LNCAP (cell line): Measurements from ENCODE around the gene ASIC5.

ENCODE experiments used
- CTCF ChIP-seq: fragments of 450-650 bp; IDR thresholded peaks from 2 replicates; pipeline ENCODE4 v1.5.1; 2017; ENCODE audit warnings: mild to moderate bottlenecking

Gene ASIC5

GRCh38 chr4:155904331-155904730 lies 38.3 kb upstream of the ASIC5 start:
- no peak for TF ChIP-seq CTCF

- TF ChIP-seq CTCF = no peak
These were observed 37.4 kb upstream of the ASIC5 start, which contains the start of gene TDO2 for GRCh38 chr4:155903453-155903852. Gene TDO2 (plus strand): TSS chr4:155903696. CDS start chr4:155903759, 63 bp downstream.

- no peak for TF ChIP-seq CTCF
These were observed 34.9 kb upstream of the ASIC5 start for GRCh38 chr4:155901013-155901412.

- no peak for TF ChIP-seq CTCF
These were observed 34.3 kb upstream of the ASIC5 start for GRCh38 chr4:155900381-155900780.

- no peak for TF ChIP-seq CTCF
These were observed 33.8 kb upstream of the ASIC5 start for GRCh38 chr4:155899891-155900290.

GRCh38 chr4:155891058-155891457 lies 25.0 kb upstream of the ASIC5 start:
- no peak for TF ChIP-seq CTCF

GRCh38 chr4:155889946-155890345 lies 23.9 kb upstream of the ASIC5 start:
- no peak for TF ChIP-seq CTCF
